ENCODE data around the gene NFASC.
A peak's percentile ranks its signal among the peaks of the same experiment; 100 is the strongest.

DNA sequence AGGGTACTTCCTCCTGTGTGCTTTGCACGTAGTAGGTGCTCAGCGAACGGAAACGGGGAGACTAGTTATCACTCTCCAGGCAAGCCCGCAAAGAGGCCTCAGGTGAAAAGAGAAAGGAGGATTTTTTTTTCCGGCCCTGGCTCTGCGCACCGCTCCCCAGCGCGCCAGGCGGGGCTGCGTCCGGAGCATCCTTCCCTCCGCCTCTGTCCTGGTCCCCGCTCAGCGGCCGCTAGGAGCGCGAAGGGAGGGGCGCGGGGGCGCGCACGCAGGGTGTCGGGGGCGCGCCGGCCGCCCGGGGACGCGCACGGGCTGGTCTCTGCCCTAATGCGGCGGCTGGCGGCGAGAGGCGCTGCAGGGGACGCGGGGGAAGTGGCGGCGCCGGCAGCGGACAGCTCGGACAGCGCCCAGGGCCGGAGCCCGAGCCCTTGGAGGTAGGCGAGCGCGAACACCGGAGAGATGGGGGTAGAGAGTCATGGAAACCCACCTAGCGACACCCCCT lies 42.3 kb upstream of the NFASC start:
- TF ChIP-seq, protein P1, sequence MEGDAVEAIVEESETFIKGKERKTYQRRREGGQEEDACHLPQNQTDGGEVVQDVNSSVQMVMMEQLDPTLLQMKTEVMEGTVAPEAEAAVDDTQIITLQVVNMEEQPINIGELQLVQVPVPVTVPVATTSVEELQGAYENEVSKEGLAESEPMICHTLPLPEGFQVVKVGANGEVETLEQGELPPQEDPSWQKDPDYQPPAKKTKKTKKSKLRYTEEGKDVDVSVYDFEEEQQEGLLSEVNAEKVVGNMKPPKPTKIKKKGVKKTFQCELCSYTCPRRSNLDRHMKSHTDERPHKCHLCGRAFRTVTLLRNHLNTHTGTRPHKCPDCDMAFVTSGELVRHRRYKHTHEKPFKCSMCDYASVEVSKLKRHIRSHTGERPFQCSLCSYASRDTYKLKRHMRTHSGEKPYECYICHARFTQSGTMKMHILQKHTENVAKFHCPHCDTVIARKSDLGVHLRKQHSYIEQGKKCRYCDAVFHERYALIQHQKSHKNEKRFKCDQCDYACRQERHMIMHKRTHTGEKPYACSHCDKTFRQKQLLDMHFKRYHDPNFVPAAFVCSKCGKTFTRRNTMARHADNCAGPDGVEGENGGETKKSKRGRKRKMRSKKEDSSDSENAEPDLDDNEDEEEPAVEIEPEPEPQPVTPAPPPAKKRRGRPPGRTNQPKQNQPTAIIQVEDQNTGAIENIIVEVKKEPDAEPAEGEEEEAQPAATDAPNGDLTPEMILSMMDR (IDR thresholded peaks at IDR 0.05): peak in 1 of 4 experiments; percentile 36
- TF ChIP-seq POLR2A (IDR thresholded peaks at IDR 0.05): no peak

All from sigmoid colon (tissue), 3 donors.